NCI-H1436 treated with DMSO at 0.1 percent for 48 hours (cell line): ENCODE measurements around the gene BMPR2.

Experiments
- DNase-seq: peaks from one replicate; lab custom pipeline; 2025; lab: John Stamatoyannopoulos, UW

The BMPR2 gene

GRCh38 chr2:202599911-202600310, 223.8 kb downstream of the BMPR2 start:
- no peak for DNase-seq

- no peak for DNase-seq
These were observed 228.6 kb downstream of the BMPR2 start for GRCh38 chr2:202604699-202605098.

- DNase-seq, result no peak
These were observed 229.0 kb downstream of the BMPR2 start for GRCh38 chr2:202605174-202605573.

- DNase-seq, result no peak
These were observed 232.2 kb downstream of the BMPR2 start for GRCh38 chr2:202608142-202608852.

GRCh38 chr2:202609381-202610145, 233.4 kb downstream of the BMPR2 start:
- DNase-seq, result no peak

GRCh38 chr2:202610380-202610779, 234.3 kb downstream of the BMPR2 start:
- no peak for DNase-seq

- DNase-seq, result no peak
These were observed 236.0 kb downstream of the BMPR2 start for GRCh38 chr2:202612145-202612544.

- no peak for DNase-seq
These were observed 237.4 kb downstream of the BMPR2 start for GRCh38 chr2:202613479-202613878.
